HTR-8/SVneo (cell line): ENCODE measurements around the gene ROR1.
A peak's percentile ranks its signal among the peaks of the same experiment; 100 is the strongest.

Experiments
- DNase-seq: peaks from one replicate; pipeline ENCODE4 v3.0.0; 2011; ENCODE audit warnings: low spot score, mixed read lengths; ENCODE audit not compliant: insufficient read length
- FAIRE-seq: peaks from 2 replicates; lab custom pipeline; 2011; peaks lifted over from hg19 to GRCh38; lab: Jason Lieb, UNC

ROR1 gene

GRCh38 chr1:64033667-64034220 lies 259.9 kb downstream of the ROR1 start:
- DNase-seq (no peak), FAIRE-seq (no peak)

- DNase-seq (no peak), FAIRE-seq (no peak)
These were observed 262.7 kb downstream of the ROR1 start for GRCh38 chr1:64036549-64036948.

DNA sequence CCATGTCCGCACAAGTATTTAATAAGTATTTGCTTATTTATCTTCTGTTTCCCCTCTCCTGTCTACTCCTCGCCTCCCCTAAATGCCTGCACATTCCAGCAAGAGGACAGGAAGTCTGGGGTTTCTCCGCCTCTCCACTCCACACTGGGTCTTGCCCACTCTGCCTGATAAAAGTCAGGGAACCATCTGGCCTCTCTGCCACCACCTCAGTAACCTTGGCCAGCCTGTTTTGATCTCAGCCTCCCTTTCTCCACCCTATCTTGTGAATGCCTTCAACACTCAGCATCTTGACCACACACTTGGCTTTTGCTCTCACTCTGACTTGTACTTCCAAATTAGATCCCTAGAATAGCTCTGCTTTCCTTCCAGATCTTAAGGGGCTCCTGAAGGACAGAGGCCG lies 264.3 kb downstream of the ROR1 start:
- DNase-seq (no peak), FAIRE-seq (no peak)

DNA sequence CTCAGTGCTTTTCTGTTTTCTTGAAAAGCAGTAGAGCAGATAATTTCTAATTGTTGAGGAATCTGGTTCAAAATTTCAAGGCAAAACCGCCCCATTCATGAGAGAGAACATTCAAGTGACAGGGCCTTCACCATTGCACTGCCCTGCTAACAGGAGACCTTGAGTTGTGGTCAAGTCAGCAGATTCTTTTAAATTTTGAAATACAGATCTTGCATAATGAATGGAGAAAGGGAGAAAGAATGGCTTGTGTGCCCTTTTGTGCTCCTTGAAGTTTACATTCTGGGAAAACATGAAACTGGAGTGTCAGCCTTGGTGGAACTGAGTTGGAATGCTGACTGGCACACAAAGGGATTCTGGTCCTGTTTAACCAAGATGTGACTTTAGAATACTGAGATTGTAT lies 265.1 kb downstream of the ROR1 start:
- DNase-seq (no peak), FAIRE-seq (no peak)

GRCh38 chr1:64039390-64039926 lies 265.6 kb downstream of the ROR1 start:
- DNase-seq (peak; percentile 72), FAIRE-seq (peak; percentile 86)

GRCh38 chr1:64041371-64042131 lies 267.7 kb downstream of the ROR1 start:
- DNase-seq: no peak
- FAIRE-seq: no peak

GRCh38 chr1:64042331-64043100 lies 268.7 kb downstream of the ROR1 start:
- peak; percentile 41 for DNase-seq
- FAIRE-seq: peak; percentile 83

DNA sequence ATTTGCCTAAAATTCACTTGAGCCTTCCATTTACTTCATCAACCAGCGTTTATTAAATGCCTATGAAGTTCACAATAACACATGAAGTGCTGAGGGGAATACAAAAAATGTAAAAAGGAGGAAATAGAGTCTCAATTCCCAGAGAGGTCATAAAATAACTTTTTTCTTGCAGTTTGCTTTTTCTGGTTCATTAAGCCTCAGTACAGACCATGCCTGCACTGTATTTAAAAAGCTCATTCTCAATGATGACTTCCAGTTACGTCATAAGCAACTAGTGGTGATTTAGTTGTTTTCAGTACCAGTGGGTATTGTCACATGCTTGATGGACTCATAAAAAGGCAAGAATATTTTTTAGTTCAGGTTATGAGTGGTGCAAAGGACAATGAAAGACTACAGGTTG lies 269.5 kb downstream of the ROR1 start:
- FAIRE-seq: no peak
- DNase-seq: no peak

DNA sequence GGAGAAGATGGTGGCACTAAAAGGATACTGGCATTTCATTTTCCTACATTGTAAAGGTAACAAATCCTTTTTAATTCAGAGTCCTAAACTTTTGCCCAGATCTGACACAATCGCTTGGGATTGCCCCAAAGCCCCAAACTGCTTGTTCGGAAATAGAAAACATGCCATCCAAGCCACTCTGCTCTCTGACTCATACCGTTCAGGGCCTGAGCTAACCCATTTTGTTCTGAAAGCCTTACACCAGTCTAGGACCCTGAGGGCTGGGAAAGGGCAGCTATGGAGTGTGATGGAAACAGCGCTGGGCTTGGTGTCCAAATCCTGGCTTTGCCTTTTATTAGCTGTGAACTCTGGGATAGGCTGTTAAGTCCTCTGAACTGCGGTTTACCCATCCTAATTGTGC lies 270.2 kb downstream of the ROR1 start:
- no peak for DNase-seq
- no peak for FAIRE-seq

DNA sequence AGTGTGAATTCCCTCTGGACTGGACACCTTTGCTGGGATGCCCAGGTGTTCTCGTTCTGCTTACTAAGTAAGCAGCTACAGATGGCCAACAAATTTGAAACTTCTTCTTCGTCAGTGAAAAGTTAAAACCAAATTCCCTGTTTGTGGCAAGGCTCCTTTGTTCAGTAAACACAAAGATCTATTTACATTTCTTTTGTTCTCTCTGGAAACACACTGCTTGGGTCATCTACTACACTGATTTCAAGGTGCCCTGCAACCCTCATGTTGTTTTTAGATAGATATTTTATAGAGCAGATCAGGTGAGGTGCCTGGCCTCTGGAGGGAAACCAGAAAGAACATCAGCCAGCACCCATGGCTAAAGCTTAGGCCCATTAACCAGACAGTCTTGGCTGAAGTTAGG lies 272.4 kb downstream of the ROR1 start:
- FAIRE-seq: no peak
- DNase-seq: no peak

- DNase-seq (no peak), FAIRE-seq (no peak)
These were observed 273.1 kb downstream of the ROR1 start for GRCh38 chr1:64046891-64047290.

DNA sequence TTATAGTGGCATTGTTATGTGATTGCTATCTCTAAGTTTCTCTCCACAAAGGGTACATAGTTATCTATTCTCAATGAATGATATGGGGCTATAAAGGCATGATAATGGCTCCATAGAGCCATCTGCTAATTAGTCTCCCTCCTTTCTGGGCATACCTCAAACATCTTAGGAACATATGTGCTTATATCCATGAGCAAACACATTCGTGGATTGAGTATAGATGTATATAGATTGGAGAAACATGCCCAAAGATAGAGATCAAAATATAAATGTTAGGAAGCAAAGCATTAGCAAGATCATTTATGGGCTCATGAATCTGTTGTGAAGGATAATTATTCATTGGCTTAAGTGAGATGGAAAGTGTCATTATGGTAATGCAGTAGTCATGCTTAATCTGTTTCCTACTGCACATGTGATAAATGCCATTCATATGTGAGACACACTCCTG lies 273.8 kb downstream of the ROR1 start:
- FAIRE-seq (no peak), DNase-seq (no peak)

GRCh38 chr1:64049900-64050540 lies 276.2 kb downstream of the ROR1 start:
- FAIRE-seq: no peak
- DNase-seq: no peak

DNA sequence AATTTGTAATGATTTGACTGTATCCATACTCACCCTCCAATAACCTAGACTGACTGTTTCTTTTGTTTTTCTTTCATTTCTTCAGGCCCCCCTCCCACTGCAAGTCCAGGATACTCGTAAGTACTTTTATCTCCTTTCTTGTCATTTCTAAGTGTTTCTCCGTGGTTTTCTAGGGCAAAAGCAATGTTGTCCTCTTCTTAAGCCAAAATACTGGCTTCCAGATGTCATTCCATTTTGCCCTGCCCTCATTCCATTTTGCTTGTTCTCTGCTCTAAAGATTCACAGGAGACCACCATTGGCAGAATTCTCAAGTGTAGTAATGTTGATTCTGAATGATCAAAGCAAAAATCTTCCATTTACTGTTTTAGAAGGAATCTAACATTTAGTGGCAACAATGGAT lies 276.8 kb downstream of the ROR1 start:
- DNase-seq (no peak), FAIRE-seq (no peak)

DNA sequence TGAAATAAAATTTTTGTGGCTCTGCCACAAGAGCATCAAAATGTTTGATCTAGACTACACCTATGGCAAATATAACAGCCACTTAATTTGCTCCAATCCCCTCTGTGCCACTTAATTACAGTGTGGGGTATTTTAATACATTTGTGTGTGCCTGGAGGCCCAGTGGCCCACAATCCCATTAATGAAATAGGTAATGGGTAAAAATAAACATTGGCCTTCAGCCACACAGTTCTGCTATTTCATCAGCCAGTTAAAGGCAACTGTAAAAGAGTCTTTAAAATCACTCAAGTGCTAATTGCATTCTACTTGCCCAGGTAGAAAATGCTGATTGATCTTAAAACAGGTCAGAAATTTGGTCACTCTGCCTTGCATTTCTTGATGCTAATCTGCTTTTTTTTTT lies 278.0 kb downstream of the ROR1 start:
- FAIRE-seq: no peak
- DNase-seq: no peak

- FAIRE-seq (no peak), DNase-seq (no peak)
These were observed 279.0 kb downstream of the ROR1 start for GRCh38 chr1:64052777-64053176.

- FAIRE-seq: no peak
- no peak for DNase-seq
These were observed 281.5 kb downstream of the ROR1 start for GRCh38 chr1:64055310-64055709.

- FAIRE-seq (no peak), DNase-seq (no peak)
These were observed 285.7 kb downstream of the ROR1 start for GRCh38 chr1:64059556-64059955.

- FAIRE-seq (no peak), DNase-seq (no peak)
These were observed 286.9 kb downstream of the ROR1 start for GRCh38 chr1:64060611-64061302.
